C4-2B (cell line): ENCODE data around the gene CTIF.

Source experiments
- H3K27ac ChIP-seq: fragments of 450-650 bp; 2 replicates; pipeline ENCODE4 v1.5.1; 2017
- ZFX ChIP-seq: fragments of 450-650 bp; IDR thresholded peaks from 2 replicates; pipeline ENCODE4 v1.6.1; 2017
- TF ChIP-seq, protein P1 (sequence below): fragments of 450-650 bp; conservative IDR thresholded peaks from 2 replicates; pipeline ENCODE4 v1.5.1; 2017; ENCODE audit warnings: mild to moderate bottlenecking

Gene CTIF

DNA sequence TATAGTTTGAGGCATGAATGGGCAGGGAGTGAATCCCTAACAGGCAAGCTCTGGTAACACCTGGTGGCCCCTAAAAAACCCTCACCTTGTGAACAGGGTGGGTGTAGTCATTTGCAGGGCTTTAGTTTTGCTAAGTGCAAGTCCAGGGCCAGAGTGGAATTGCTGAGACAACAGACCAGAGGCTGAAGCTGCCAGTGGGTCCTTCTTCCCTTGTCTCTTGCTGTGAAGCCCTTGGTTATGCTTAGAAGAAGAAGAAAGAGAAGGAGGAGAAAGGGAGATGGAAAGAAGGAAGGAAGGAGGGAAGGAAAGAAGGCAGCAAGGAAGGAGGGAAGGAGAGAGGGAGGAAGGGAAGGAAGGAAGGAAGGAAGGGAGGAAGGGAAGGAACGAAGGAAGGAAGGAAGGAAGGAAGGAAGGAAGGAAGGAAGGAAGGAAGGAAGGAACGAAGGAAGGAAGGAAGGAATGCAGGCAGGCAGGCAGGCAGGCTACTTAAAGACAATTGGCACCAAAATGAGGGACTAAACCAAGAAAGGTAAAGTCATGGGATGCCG, 366.1 kb downstream of the CTIF start:
- TF ChIP-seq, protein P1, sequence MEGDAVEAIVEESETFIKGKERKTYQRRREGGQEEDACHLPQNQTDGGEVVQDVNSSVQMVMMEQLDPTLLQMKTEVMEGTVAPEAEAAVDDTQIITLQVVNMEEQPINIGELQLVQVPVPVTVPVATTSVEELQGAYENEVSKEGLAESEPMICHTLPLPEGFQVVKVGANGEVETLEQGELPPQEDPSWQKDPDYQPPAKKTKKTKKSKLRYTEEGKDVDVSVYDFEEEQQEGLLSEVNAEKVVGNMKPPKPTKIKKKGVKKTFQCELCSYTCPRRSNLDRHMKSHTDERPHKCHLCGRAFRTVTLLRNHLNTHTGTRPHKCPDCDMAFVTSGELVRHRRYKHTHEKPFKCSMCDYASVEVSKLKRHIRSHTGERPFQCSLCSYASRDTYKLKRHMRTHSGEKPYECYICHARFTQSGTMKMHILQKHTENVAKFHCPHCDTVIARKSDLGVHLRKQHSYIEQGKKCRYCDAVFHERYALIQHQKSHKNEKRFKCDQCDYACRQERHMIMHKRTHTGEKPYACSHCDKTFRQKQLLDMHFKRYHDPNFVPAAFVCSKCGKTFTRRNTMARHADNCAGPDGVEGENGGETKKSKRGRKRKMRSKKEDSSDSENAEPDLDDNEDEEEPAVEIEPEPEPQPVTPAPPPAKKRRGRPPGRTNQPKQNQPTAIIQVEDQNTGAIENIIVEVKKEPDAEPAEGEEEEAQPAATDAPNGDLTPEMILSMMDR = no peak
- TF ChIP-seq ZFX = no peak

DNA sequence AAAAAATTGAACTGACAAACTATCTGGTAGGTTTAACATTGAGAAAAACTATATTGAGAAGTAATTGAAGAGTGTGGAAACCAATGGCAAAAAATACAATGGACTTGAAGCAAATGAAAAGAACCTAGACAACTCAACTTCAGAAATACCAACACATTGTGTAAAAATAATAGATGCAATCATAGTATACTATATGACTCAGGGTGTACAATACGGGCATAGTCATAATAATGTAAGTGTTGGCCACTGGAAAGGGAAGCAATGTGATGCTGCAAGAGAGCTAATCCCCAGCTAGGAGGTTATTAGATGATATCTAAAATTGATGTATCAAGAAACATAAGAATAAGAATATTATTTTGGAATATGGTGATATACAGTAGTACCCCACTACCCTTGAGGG, 366.7 kb downstream of the CTIF start:
- no peak overlapping the region for H3K27ac ChIP-seq
- TF ChIP-seq, protein P1 = no peak
- no peak for TF ChIP-seq ZFX

More for the DNA sequence above, 366.1 kb downstream of the CTIF start:
- no peak overlapping the region for H3K27ac ChIP-seq

GRCh38 chr18:48908916-48909315, 370.1 kb downstream of the CTIF start:
- no peak overlapping the region for H3K27ac ChIP-seq
- TF ChIP-seq, protein P1 = no peak
- no peak for TF ChIP-seq ZFX

GRCh38 chr18:48909721-48910120, 370.9 kb downstream of the CTIF start:
- no peak for TF ChIP-seq ZFX
- TF ChIP-seq, protein P1 = no peak

DNA sequence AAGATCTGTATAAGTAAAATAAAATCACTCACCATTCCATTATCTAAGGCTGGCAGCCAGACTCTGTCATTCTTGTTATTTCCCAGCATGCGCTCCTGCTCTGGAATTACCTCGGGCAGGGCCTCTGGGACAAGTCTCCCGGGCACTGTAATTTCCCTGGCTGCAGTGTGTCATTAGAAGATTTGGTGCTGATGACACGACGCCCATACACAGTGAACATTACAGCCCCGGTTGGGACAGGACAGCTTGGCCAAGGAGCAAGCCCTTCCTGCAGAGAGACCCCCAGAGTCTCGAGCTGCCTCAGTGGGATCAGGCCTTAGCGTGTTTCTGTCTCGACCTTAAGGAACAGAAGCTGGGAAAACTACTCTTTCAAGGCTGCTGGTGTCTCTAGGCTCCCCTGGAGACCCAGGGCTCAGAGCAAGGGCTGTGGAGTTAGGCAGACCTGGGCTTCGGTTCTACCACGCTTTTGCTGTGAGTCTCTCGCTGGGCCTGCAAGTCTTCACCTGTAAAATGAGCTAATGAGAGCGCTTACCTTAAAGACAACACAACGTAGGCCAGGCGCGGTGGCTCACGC, 372.2 kb downstream of the CTIF start:
- TF ChIP-seq ZFX = no peak
- TF ChIP-seq, protein P1 = no peak

More at GRCh38 chr18:48909721-48910120, 370.9 kb downstream of the CTIF start:
- no peak overlapping the region for H3K27ac ChIP-seq

More for the DNA sequence above, 372.2 kb downstream of the CTIF start:
- H3K27ac ChIP-seq = no peak overlapping the region
